OCI-LY1 (cell line): ENCODE measurements around the gene CREB5.

Experiments
- H2AFZ ChIP-seq: fragments of 200-600 bp; sonication (generic), shearing (Covaris generic); 2 replicates; pipeline ENCODE4 v1.6.0; 2014; ENCODE audit warnings: antibody characterized with exemption, mild to moderate bottlenecking, low read length
- H3F3A ChIP-seq: fragments of 200-600 bp; sonication (generic), shearing (Covaris generic); 2 replicates; pipeline ENCODE4 v1.6.0; 2014; ENCODE audit warnings: mild to moderate bottlenecking, antibody characterized with exemption, low read length, moderate library complexity; ENCODE audit not compliant: insufficient read depth
- H3K27ac ChIP-seq: fragments of 200-600 bp; sonication (generic); 2 replicates; pipeline ENCODE4 v1.5.1; 2014; ENCODE audit warnings: low read length, mixed run types, mild to moderate bottlenecking, low read depth; ENCODE audit not compliant: poor library complexity, severe bottlenecking
- H3K27me3 ChIP-seq: fragments of 200-600 bp; sonication (generic); 2 replicates; pipeline ENCODE4 v1.6.0; 2014; ENCODE audit warnings: antibody characterized with exemption, mild to moderate bottlenecking, low read length, moderate library complexity; ENCODE audit not compliant: insufficient read depth
- H3K36me3 ChIP-seq: fragments of 200-600 bp; sonication (generic); 2 replicates; pipeline ENCODE4 v1.6.1; 2014; ENCODE audit warnings: mild to moderate bottlenecking, antibody characterized with exemption, low read length, moderate library complexity, mixed read lengths; ENCODE audit not compliant: insufficient read depth
- H3K4me1 ChIP-seq: fragments of 200-600 bp; sonication (generic); 2 replicates; pipeline ENCODE4 v1.5.1; 2014; ENCODE audit warnings: mild to moderate bottlenecking, low read length, moderate library complexity; ENCODE audit not compliant: insufficient read depth, severe bottlenecking
- H3K4me2 ChIP-seq: fragments of 200-600 bp; sonication (generic), shearing (Covaris generic); 2 replicates; pipeline ENCODE4 v1.6.1; 2014; ENCODE audit warnings: low read length
- H3K4me3 ChIP-seq: fragments of 200-600 bp; sonication (generic); 2 replicates; pipeline ENCODE4 v1.5.1; 2014; ENCODE audit warnings: low read length, low read depth, mild to moderate bottlenecking, mixed read lengths; ENCODE audit not compliant: poor library complexity, severe bottlenecking
- H3K79me2 ChIP-seq: fragments of 200-600 bp; shearing (Covaris generic); 2 replicates; pipeline ENCODE4 v1.6.1; 2016; ENCODE audit warnings: mixed run types, low read length, mixed read lengths; ENCODE audit not compliant: insufficient read depth
- H3K9ac ChIP-seq: fragments of 200-600 bp; sonication (generic), shearing (Covaris generic); 2 replicates; pipeline ENCODE4 v1.6.1; 2014; ENCODE audit warnings: mild to moderate bottlenecking, low read length, mixed read lengths
- H3K9me2 ChIP-seq: fragments of 200-600 bp; sonication (generic), shearing (Covaris generic); 2 replicates; pipeline ENCODE4 v1.6.1; 2014; ENCODE audit warnings: low read depth, mild to moderate bottlenecking, low read length, mixed read lengths
- H3K9me3 ChIP-seq: fragments of 200-600 bp; shearing (Covaris generic); 2 replicates; pipeline ENCODE4 v1.6.1; 2014; ENCODE audit warnings: low read length, mixed read lengths
- H4K20me1 ChIP-seq: fragments of 200-600 bp; sonication (generic), shearing (Covaris generic); 2 replicates; pipeline ENCODE4 v1.6.0; 2016; ENCODE audit warnings: mild to moderate bottlenecking, low read length; ENCODE audit not compliant: insufficient read depth
- CTCF ChIP-seq: fragments of 200-600 bp; sonication (generic), shearing (Covaris generic); IDR thresholded peaks from 2 replicates; pipeline ENCODE4 v1.5.1; 2017; ENCODE audit warnings: mild to moderate bottlenecking, antibody characterized with exemption, low read length, moderate library complexity, mixed read lengths
- EZH2 ChIP-seq: fragments of 200-600 bp; sonication (generic), shearing (Covaris generic); IDR thresholded peaks from 2 replicates; pipeline ENCODE4 v1.8.0; 2017; ENCODE audit warnings: borderline replicate concordance, mixed run types, mild to moderate bottlenecking, antibody characterized with exemption, low read length, moderate library complexity, mixed read lengths

CREB5 gene

GRCh38 chr7:28661826-28662595, 249.7 kb downstream of the CREB5 start:
- Histone ChIP-seq H4K20me1 (no peaks in the 10 kb centered on the region), H3K4me3 (no peak overlapping the region), H2AFZ (no peak overlapping the region), H3K27ac (peak overlapping the region; percentile 34), H3K79me2 (no peaks in the 10 kb centered on the region), H3F3A (no peaks in the 10 kb centered on the region), H3K4me2 (peak overlapping the region; percentile 31; the same call in 1 of the 2 replicates), H3K9ac (no peak overlapping the region), H3K36me3 (peaks cover 21% of the 10 kb centered on the region), H3K4me1 (peaks cover 13% of the 10 kb centered on the region), H3K27me3 (no peaks in the 10 kb centered on the region), H3K9me3 (peaks cover 15% of the 10 kb centered on the region), H3K9me2 (no peaks in the 10 kb centered on the region)
- TF ChIP-seq EZH2, result no peak
- no peak for TF ChIP-seq CTCF

- Histone ChIP-seq H3K9me2 (no peaks in the 10 kb centered on the region), H4K20me1 (no peaks in the 10 kb centered on the region), H3F3A (no peaks in the 10 kb centered on the region), H3K4me1 (peaks cover 42% of the 10 kb centered on the region), H3K9me3 (no peaks in the 10 kb centered on the region), H2AFZ (no peak overlapping the region), H3K36me3 (no peaks in the 10 kb centered on the region; the same call in 1 of the 2 replicates), H3K27me3 (no peaks in the 10 kb centered on the region), H3K4me2 (no peak overlapping the region), H3K27ac (no peak overlapping the region), H3K4me3 (no peak overlapping the region), H3K9ac (no peak overlapping the region), H3K79me2 (no peaks in the 10 kb centered on the region)
- no peak for TF ChIP-seq EZH2
- TF ChIP-seq CTCF, result no peak
Observed at GRCh38 chr7:28666154-28666553, 253.8 kb downstream of the CREB5 start.

- H3K9me2 ChIP-seq, result no peaks in the 10 kb centered on the region
- no peak for TF ChIP-seq CTCF
- no peak for TF ChIP-seq EZH2
- no peak overlapping the region for H2AFZ ChIP-seq
- no peaks in the 10 kb centered on the region for H3K79me2 ChIP-seq
- H3K9ac ChIP-seq, result no peak overlapping the region
- no peaks in the 10 kb centered on the region for H4K20me1 ChIP-seq
- no peaks in the 10 kb centered on the region for H3K27me3 ChIP-seq
- H3F3A ChIP-seq, result no peaks in the 10 kb centered on the region
- no peaks in the 10 kb centered on the region for H3K9me3 ChIP-seq
- H3K4me1 ChIP-seq, result peaks cover 34% of the 10 kb centered on the region
- H3K27ac ChIP-seq, result no peak overlapping the region
- H3K4me3 ChIP-seq, result no peak overlapping the region
- H3K36me3 ChIP-seq, result no peaks in the 10 kb centered on the region
- no peak overlapping the region for H3K4me2 ChIP-seq
Observed at GRCh38 chr7:28668085-28668484, 255.8 kb downstream of the CREB5 start.
